B cell (primary cell): ENCODE results near the gene CBX4. TPM values are rescaled to one million over a fixed set of nuclear protein-coding genes. Genes with fewer than 3 reads are reported as not detected.

Source experiments
- ATAC-seq: fragments of 200-7000 bp; cut with Tn5 transposase; one replicate; pipeline ENCODE4 v1.10.0; 2021; ENCODE audit warnings: low read depth, mild to moderate bottlenecking, moderate number of reproducible peaks, moderate library complexity
- CTCF ChIA-PET: fragments of 350-600 bp; sonication (Branson Sonifier 250); formaldehyde crosslinking; loops from one replicate; lab custom pipeline; 2021; ENCODE audit warnings: antibody characterized with exemption, inconsistent platforms; lab: Charles Lee
- POLR2A ChIA-PET: fragments of 350-600 bp; sonication (Branson Sonifier 250); formaldehyde crosslinking; loops from one replicate; lab custom pipeline; 2021; ENCODE audit warnings: antibody characterized with exemption; lab: Charles Lee
- DNase-seq: peaks from one replicate; pipeline ENCODE4 v3.0.0; 2013
- H2AFZ ChIP-seq: 2 replicates; pipeline ENCODE4 v1.6.1; 2012; ENCODE audit warnings: mild to moderate bottlenecking, low read depth, low read length; ENCODE audit not compliant: insufficient read depth, poor library complexity, severe bottlenecking
- H3K27ac ChIP-seq, 2 donors: 1 replicate in 1 of 2; 2 replicates in 1 of 2; pipeline ENCODE4 v1.5.1; 2012 to 2013; ENCODE audit warnings: low read length in 2 of 2, mild to moderate bottlenecking in 2 of 2, moderate library complexity in 1 of 2
- H3K27me3 ChIP-seq, 4 experiments: fragments of 200-600 bp in 1 of 4; sonication (generic) in 1 of 4; replicated peaks in 1 of 4; 1 replicate in 2 of 4; 2 replicates in 2 of 4; pipeline versions ENCODE4 v1.6.1 to v1.7.0; 2013 to 2016; ENCODE audit warnings: low read length in 3 of 4, mild to moderate bottlenecking in 2 of 4, mixed read lengths in 1 of 4, moderate library complexity in 1 of 4; ENCODE audit not compliant: insufficient read depth in 4 of 4, control insufficient read depth in 3 of 4; ENCODE audit errors: control extremely low read depth in 1 of 4
- H3K36me3 ChIP-seq, 2 experiments: replicated peaks in 1 of 2; 1 replicate in 1 of 2; 2 replicates in 1 of 2; pipeline versions ENCODE4 v1.6.1 to v1.7.1; 2013; ENCODE audit warnings: low read length in 1 of 2; ENCODE audit not compliant: insufficient read depth in 2 of 2, control insufficient read depth in 1 of 2; ENCODE audit errors: control extremely low read depth in 1 of 2, extremely low read depth in 1 of 2
- H3K4me1 ChIP-seq, 2 donors: fragments of 200-600 bp in 1 of 2; sonication (generic) in 1 of 2; 1 replicate in 1 of 2; 2 replicates in 1 of 2; pipeline versions ENCODE4 v1.5.1 to v1.6.1; 2013 to 2017; ENCODE audit warnings: low read length in 2 of 2; ENCODE audit not compliant: control insufficient read depth in 2 of 2, insufficient read depth in 2 of 2
- H3K4me2 ChIP-seq: replicated peaks from 2 replicates; pipeline ENCODE3; 2012; ENCODE audit warnings: mild to moderate bottlenecking, low read depth, low read length; ENCODE audit not compliant: poor library complexity, severe bottlenecking
- H3K4me3 ChIP-seq, 5 experiments: fragments of 200-600 bp in 1 of 5; sonication (generic) in 1 of 5; 1 replicate in 3 of 5; 2 replicates in 2 of 5; pipeline versions ENCODE4 v1.5.1 to v1.7.0; 2011 to 2016; ENCODE audit warnings: low read length in 4 of 5, mild to moderate bottlenecking in 4 of 5, low read depth in 2 of 5, control low read depth in 1 of 5, moderate library complexity in 1 of 5; ENCODE audit not compliant: insufficient read depth in 1 of 5; ENCODE audit errors: control extremely low read depth in 1 of 5, extremely low read depth in 1 of 5
- H3K79me2 ChIP-seq: fragments of 200-600 bp; sonication (generic); one replicate; pipeline ENCODE4 v1.6.0; 2016; ENCODE audit warnings: low read length; ENCODE audit not compliant: control insufficient read depth, insufficient read depth
- H3K9ac ChIP-seq: fragments of 200-600 bp; sonication (generic); 2 replicates; pipeline ENCODE4 v1.6.1; 2017; ENCODE audit warnings: mild to moderate bottlenecking, low read length, moderate library complexity
- H3K9me3 ChIP-seq, 3 donors: one replicate each; pipeline versions ENCODE4 v1.6.1 to v1.7.1; 2013; ENCODE audit warnings: low read length in 2 of 3; ENCODE audit not compliant: control insufficient read depth in 2 of 3, insufficient read depth in 1 of 3; ENCODE audit errors: control extremely low read depth in 1 of 3
- H4K20me1 ChIP-seq: 2 replicates; pipeline ENCODE4 v1.6.0; 2012; ENCODE audit warnings: mild to moderate bottlenecking, low read length; ENCODE audit not compliant: insufficient read depth, control insufficient read depth, poor library complexity, severe bottlenecking
- H3K27ac Mint-ChIP-seq: one replicate; pipeline ENCODE4 v1.8.0; 2021; ENCODE audit warnings: mixed read lengths
- H3K27me3 Mint-ChIP-seq: one replicate; pipeline ENCODE4 v1.8.0; 2021; ENCODE audit warnings: mixed read lengths
- H3K4me1 Mint-ChIP-seq: one replicate; pipeline ENCODE4 v1.8.0; 2021; ENCODE audit warnings: mixed read lengths
- H3K4me3 Mint-ChIP-seq: one replicate; pipeline ENCODE4 v1.8.0; 2021; ENCODE audit warnings: mixed read lengths
- H3K9me3 Mint-ChIP-seq: one replicate; pipeline ENCODE4 v1.8.0; 2022; ENCODE audit warnings: mixed read lengths; ENCODE audit not compliant: insufficient read depth
- CTCF ChIP-seq: fragments of 200-600 bp; IDR thresholded peaks from one replicate; pipeline ENCODE4 v1.8.0; 2022; ENCODE audit warnings: antibody characterized with exemption, mild to moderate bottlenecking
- EZH2 ChIP-seq: IDR thresholded peaks from 2 replicates; pipeline ENCODE4 v1.6.1; 2012; ENCODE audit warnings: borderline replicate concordance, low read depth, mild to moderate bottlenecking, moderate library complexity, low read length; ENCODE audit not compliant: insufficient read depth, poor library complexity, severe bottlenecking
- WGBS: methylation state at CpG from one replicate; pipeline ENCODE4 v1.1.5; 2013; ENCODE audit warnings: missing lambda C conversion rate; ENCODE audit not compliant: insufficient coverage; 5-methylcytosine and 5-hydroxymethylcytosine counted together
- intact Hi-C: fragments of 100-400 bp; cut with micrococcal nuclease; formaldehyde crosslinking; loops from one replicate; pipeline ENCODE4 v1.10.0; 2022
- polyA plus RNA-seq: library from polyadenylated mRNA; depleted of rRNA; stranded (reverse); fragments of >200 nt; gene quantifications from 2 replicates; pipeline ENCODE4 v1.2.3, GENCODE V29; 2012
- total RNA-seq, 2 donors: library from RNA; stranded (reverse); fragments of 120-200 nt in 1 of 2; gene quantifications; 1 replicate in 1 of 2; 2 replicates in 1 of 2; pipeline versions ENCODE4 v1.2.3 to v1.2.4, GENCODE V29; 2013 to 2022

The CBX4 gene
- total and polyA plus RNA-seq, 2 donors (not counting 1 experiment from before 2014, with no cell fraction given) = 81.9 to 115 TPM

- Mint-ChIP-seq H3K4me3 (no peak overlapping the region), H3K9me3 (no peaks in the 10 kb centered on the region), H3K27me3 (peaks cover 48% of the 10 kb centered on the region), H3K4me1 (peaks cover 19% of the 10 kb centered on the region), H3K27ac (peak overlapping the region; percentile 7)
- DNase-seq = peak; percentile 57
- ChIA-PET POLR2A (no interaction called here), CTCF (interaction anchor here (0.6 to 3.5 kb wide), 9 partner anchors 13 to 215 kb away, joined by 3 to 30 read pairs (median 6); partner anchors contain the start of gene CBX2)
- 9% methylated on average over 67 of the region's 68 CpGs for WGBS
- intact Hi-C loops = no loop called here
- Histone ChIP-seq H4K20me1 (peaks cover 21% of the 10 kb centered on the region), H3K27ac (no peak overlapping the region), H2AFZ (peak overlapping the region; percentile 9), H3K36me3 (peaks cover 0 to 7% of the 10 kb centered on the region in 2 experiments), H3K9me3 (peaks cover 0 to 48% (median 0%) of the 10 kb centered on the region in 3 donors), H3K9ac (no peak overlapping the region), H3K4me3 (no peak overlapping the region), H3K4me2 (peak overlapping the region; percentile 66), H3K79me2 (peaks cover 4% of the 10 kb centered on the region), H3K4me1 (peaks cover 33% of the 10 kb centered on the region in 2 donors), H3K27me3 (peaks cover 0 to 73% (median 46%) of the 10 kb centered on the region in 4 experiments)
- peak; percentile 9 for ATAC-seq
- TF ChIP-seq CTCF = no peak
- no peak for TF ChIP-seq EZH2
These were observed 48.2 kb downstream of the CBX4 start for GRCh38 chr17:79790805-79791734.
